AG04449 (cell line): ENCODE data around the gene CUL1.

Experiments
- CTCF ChIA-PET: fragments of 350-600 bp; formaldehyde crosslinking; extraction: SDS; loops from one replicate; lab custom pipeline; 2021; ENCODE audit warnings: antibody characterized with exemption; lab: Yijun Ruan, JAX
- POLR2A ChIA-PET: fragments of 400-600, 350-600 bp; formaldehyde crosslinking; extraction: SDS; loops from one replicate; lab custom pipeline; 2020; ENCODE audit warnings: antibody characterized with exemption, inconsistent platforms; lab: Yijun Ruan, JAX
- DNase-seq: peaks from one replicate; pipeline ENCODE4 v3.0.0-alpha.2; 2010; ENCODE audit warnings: low read depth, low spot score
- H3K4me3 ChIP-seq: 2 replicates; pipeline ENCODE4 v1.5.1; 2011; ENCODE audit warnings: low read depth, mild to moderate bottlenecking, control low read depth, low read length
- CTCF ChIP-seq: IDR thresholded peaks from one replicate; pipeline ENCODE4 v1.5.1; 2011; ENCODE audit warnings: mild to moderate bottlenecking, moderate library complexity, low read length, control low read depth, inconsistent platforms; ENCODE audit not compliant: insufficient read depth; ENCODE audit errors: missing control alignments

CUL1 gene

DNA sequence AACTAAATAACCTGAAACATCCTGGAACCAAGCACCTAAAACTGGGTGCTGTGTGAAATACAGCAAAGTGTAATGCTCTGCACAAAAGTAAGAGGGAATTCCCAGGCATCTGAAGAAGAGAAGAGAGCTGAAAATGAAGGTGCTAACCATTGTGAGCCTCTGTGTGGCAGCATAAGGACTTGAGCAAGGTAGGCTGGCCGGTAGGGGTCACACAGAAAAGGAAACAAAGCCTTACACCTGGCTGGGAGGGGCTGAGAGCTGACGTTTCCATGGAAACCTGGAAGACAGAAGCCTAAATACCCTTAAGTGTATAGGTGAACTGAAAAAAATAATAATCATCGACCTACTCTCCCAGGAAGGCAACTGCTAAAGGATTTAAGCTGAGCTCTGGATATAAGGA is 48.6 kb downstream of the CUL1 start:
- no peak for TF ChIP-seq CTCF
- no peak overlapping the region for H3K4me3 ChIP-seq
- ChIA-PET POLR2A (no interaction called here), CTCF (no interaction called here)
- DNase-seq, result no peak

DNA sequence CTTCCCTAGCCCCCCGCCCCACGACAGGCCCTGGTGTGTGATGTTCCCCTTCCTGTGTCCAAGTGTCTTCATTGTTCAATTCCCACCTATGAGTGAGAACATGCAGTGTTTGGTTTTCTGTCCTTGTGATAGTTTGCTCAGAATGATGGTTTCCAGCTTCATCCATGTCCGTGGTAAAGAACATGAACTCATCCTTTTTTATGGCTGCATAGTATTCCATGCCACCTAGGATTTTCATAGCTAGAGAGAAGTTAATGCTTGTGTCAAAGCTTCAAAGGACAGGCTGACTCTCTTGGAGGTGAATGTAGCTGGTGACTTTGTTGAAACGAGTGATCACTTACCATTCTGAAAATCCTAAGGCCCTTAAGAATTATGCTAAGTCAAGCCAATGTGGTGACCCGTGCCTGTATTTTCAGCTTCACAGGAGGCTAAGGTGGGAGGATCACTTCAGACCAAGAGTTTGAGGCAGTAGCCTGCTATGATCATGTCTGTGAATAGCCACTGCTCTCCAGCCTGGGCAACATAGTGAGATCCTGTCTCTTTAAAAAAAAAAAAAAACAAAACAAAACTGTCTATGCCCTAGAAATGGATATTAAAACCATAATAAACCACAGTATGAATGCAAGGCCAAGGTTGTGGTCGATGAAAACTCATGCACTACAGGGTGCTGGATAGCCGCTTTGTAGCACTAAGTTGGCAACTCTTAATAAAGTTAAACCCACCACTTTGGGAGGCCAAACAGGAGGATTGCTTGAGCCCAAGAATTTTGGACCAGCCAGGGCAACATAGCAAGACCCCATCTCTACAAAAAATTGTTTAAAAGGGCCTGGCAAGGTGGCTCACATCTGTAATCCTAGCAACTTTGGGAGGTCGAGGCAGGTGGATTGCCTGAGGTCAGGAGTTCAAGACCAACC is 52.0 kb downstream of the CUL1 start:
- POLR2A ChIA-PET, result no interaction called here

DNA sequence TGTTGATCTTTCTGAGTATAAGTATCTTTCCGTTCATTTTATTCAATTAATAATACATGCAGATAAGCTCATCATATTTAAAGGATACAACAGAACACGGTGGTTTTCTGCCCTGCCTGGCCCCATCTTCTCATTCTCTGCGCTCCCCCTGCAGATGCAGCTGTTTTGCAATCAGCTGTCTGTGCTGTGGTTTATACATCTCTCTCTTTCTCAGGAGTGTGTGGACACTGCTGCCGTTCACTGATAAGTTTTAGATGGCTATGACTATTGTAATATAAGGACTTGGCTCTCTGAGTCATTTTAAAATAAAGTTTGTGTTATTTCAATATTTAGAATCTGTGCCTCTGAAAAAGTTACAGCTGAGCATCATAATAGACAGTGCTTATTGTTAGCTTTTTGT is 54.5 kb downstream of the CUL1 start:
- CTCF ChIA-PET, result no interaction called here
- DNase-seq, result no peak
- H3K4me3 ChIP-seq, result no peak overlapping the region
- TF ChIP-seq CTCF, result no peak
- POLR2A ChIA-PET, result no interaction called here

More for the DNA sequence above, 52.0 kb downstream of the CUL1 start:
- no peak for TF ChIP-seq CTCF
- no peak for DNase-seq
- H3K4me3 ChIP-seq, result no peak overlapping the region
- CTCF ChIA-PET, result interaction anchor here (1.0 kb wide), 1 partner anchor 50 kb away, joined by 3 read pairs; no protein-coding TSS in a partner anchor

DNA sequence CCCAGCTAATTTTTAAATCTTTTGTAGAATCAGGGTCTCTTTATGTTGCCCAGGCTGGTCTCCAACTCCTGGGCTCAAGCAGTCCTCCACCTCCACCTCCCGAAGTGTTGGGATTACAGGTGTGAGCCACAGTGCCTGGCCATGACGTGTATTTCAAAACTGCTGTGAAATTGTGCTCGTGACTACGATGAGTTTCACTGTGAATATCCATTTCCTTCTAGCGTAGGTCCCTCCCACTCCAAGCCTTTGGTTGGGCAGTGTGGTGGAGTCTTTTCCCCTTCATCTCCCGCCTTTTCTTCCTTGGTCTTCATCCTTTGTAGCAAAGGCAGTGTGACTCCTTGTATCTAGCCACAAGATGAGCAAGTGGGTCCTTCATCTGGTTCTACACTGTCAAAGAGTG is 56.2 kb downstream of the CUL1 start:
- ChIA-PET POLR2A (no interaction called here), CTCF (interaction anchor here (1.6 kb wide), 1 partner anchor 10 kb away, joined by 3 read pairs; no protein-coding TSS in a partner anchor)
- no peak for TF ChIP-seq CTCF
- no peak for DNase-seq
- no peak overlapping the region for H3K4me3 ChIP-seq

- ChIA-PET POLR2A (no interaction called here), CTCF (interaction anchor here (0.6 to 1.4 kb wide), 2 partner anchors 115 to 244 kb away, joined by 3 read pairs; no protein-coding TSS in a partner anchor)
- no peak for TF ChIP-seq CTCF
- no peak overlapping the region for H3K4me3 ChIP-seq
- no peak for DNase-seq
These were observed 63.0 kb downstream of the CUL1 start for GRCh38 chr7:148761499-148762278.

DNA sequence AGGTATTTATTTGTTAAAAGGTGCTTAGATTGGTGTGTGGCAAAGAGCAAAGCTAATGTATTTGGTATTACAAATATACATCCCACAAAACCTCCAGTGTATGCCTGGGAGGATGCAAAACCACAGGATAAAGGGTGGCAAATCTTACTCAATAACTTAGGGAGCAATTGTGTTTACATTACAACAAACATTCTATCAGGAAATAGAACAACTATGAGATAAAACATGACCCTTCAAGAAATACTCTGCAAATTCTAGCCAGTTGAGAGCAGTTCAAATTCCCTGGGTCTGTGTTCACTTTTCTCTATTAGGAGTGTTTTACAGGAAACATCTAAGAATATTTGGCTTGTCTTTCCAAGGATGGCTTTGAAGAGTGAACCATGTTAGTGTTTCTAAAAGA is 64.9 kb downstream of the CUL1 start:
- no peak for TF ChIP-seq CTCF
- H3K4me3 ChIP-seq, result no peak overlapping the region
- POLR2A ChIA-PET, result no interaction called here
- DNase-seq, result no peak
- CTCF ChIA-PET, result interaction anchor here (1.1 kb wide), 1 partner anchor 93 kb away, joined by 3 read pairs; no protein-coding TSS in a partner anchor
